H54 (cell line): ENCODE measurements around the gene DNAI2.

Experiments
- DNase-seq: peaks from one replicate; pipeline ENCODE4 v3.0.0; 2011; ENCODE audit warnings: low spot score, mixed read lengths; ENCODE audit not compliant: insufficient read length
- FAIRE-seq: peaks from 3 replicates; lab custom pipeline; 2011; peaks lifted over from hg19 to GRCh38; lab: Jason Lieb, UNC
- POLR2A ChIP-seq: IDR thresholded peaks from 2 replicates; pipeline ENCODE4 v1.6.1; 2011; ENCODE audit warnings: low read depth, mild to moderate bottlenecking, low read length

DNAI2 gene

GRCh38 chr17:74274060-74274708, at the start of gene DNAI2:
Gene DNAI2, plus strand, starts transcription at chr17:74274234. Its CDS starts 7,584 bp downstream, at chr17:74281818.
- FAIRE-seq (no peak), DNase-seq (no peak)
- TF ChIP-seq POLR2A: no peak

- FAIRE-seq (no peak), DNase-seq (no peak)
- TF ChIP-seq POLR2A: no peak
These were observed 48.9 kb upstream of the DNAI2 start for GRCh38 chr17:74224959-74225725.

GRCh38 chr17:74226252-74226651, 47.8 kb upstream of the DNAI2 start:
- no peak for TF ChIP-seq POLR2A
- FAIRE-seq (no peak), DNase-seq (no peak)

DNA sequence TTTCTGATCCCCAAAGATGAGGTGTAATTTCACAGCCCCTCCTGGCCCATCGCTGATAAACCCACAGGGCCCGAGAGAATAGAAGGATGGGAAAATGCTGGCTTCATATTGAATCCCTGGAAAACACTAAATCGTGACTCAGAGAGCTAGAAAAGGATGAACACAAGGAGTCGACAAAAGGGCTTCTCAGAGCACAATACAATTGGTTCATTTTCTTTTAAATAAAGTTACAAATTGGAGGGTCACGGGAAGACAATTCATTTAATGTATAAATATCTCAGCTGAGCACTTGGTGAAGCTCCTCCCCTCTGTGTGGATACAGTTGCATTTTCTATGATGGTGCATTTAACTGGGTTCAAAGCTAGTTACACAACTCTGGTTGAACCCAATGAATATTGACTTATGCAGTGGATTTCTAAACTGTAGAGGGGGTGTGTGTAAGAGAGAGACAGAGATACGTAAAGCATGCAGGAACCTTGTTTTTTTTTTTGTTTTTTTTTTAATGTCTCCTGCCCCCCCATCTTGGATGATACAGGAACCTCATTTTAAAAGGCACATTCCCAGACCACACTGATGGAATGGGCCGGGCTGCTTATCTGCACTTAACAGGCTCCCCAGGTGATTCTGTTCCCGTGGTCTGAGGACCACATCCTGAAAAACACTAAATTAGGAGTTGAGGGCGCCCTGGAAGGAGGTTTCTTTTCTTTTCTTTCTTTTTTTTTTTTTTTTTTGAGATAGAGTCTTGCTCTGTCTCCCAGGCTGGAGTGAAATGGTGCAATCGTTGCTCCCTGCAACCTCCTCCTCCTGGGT, 46.6 kb upstream of the DNAI2 start:
- TF ChIP-seq POLR2A: no peak
- FAIRE-seq (no peak), DNase-seq (no peak)

- no peak for DNase-seq
- no peak for TF ChIP-seq POLR2A
- no peak for FAIRE-seq
These were observed 45.6 kb upstream of the DNAI2 start for GRCh38 chr17:74228306-74228978.

- TF ChIP-seq POLR2A: no peak
- FAIRE-seq (no peak), DNase-seq (no peak)
These were observed 43.1 kb upstream of the DNAI2 start for GRCh38 chr17:74230896-74231295.

GRCh38 chr17:74231928-74232907, 41.8 kb upstream of the DNAI2 start:
- DNase-seq: no peak
- TF ChIP-seq POLR2A: no peak
- no peak for FAIRE-seq

GRCh38 chr17:74233937-74234336, 40.1 kb upstream of the DNAI2 start:
- no peak for DNase-seq
- TF ChIP-seq POLR2A: no peak
- FAIRE-seq: no peak

DNA sequence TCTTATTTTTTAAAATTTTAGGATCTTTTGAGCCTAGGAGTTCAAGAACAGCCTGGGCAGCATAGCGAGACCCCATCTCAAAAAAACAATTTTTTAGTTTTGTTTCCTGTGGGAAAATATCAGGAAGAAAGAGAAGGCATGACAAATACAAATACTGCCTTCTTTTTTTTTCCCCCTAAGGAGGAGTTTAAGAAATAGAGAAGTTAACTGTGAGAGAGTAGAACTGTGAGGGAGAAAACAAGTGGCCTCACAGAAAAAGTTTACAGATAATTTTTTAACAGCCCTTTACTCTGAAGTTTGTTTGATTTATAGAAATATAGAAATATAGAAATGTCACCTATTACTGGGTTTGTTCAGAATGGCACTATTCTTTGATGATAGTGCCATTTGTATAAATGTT, 39.5 kb upstream of the DNAI2 start:
- DNase-seq (no peak), FAIRE-seq (no peak)
- no peak for TF ChIP-seq POLR2A

GRCh38 chr17:74235040-74235581, 38.9 kb upstream of the DNAI2 start:
- no peak for TF ChIP-seq POLR2A
- FAIRE-seq: no peak
- DNase-seq: no peak

- TF ChIP-seq POLR2A: no peak
- FAIRE-seq (no peak), DNase-seq (no peak)
These were observed 38.1 kb upstream of the DNAI2 start for GRCh38 chr17:74235911-74236371.

GRCh38 chr17:74237321-74237720, 36.7 kb upstream of the DNAI2 start:
- no peak for FAIRE-seq
- no peak for TF ChIP-seq POLR2A
- DNase-seq: no peak

DNA sequence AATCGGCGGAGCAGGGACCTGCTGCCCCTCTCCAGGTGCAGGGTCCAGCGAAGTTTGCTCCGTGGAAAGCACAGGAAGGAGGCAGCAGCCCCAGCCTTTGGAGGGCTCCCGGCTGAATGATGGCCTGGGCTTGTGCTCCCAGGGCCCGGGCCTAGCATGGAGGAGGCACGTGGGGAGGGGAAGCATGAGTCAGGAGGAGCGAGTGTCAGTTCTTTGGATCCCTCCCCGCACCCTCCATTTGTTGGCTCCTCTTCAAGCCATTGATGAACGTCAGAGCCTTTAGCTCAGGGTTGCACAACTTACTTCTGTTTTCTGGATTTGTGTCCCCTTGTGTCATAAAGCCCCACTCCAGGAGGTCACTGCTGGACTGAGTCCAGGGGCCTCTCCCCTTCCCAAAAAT, 34.9 kb upstream of the DNAI2 start:
- DNase-seq (no peak), FAIRE-seq (no peak)
- TF ChIP-seq POLR2A: no peak
